NCI-H2081 (cell line): ENCODE results near the gene ATP2B1.

Source experiments
- DNase-seq, 2 experiments: peaks; one replicate each; lab custom pipeline; 2025; lab: John Stamatoyannopoulos, UW

ATP2B1 gene

GRCh38 chr12:89708565-89709156, at the start of gene ATP2B1:
Gene ATP2B1 (minus strand): TSS chr12:89708838. CDS start chr12:89655886, 52,952 bp downstream.
- peak; percentile 82 to 87 for DNase-seq

GRCh38 chr12:89757987-89758386, 49.3 kb upstream of the ATP2B1 start:
- peak in 1 of 2 experiments; percentile 1 for DNase-seq

- DNase-seq, result no peak
These were observed 48.2 kb upstream of the ATP2B1 start for GRCh38 chr12:89756585-89757398.

GRCh38 chr12:89756194-89756584, 47.6 kb upstream of the ATP2B1 start:
- no peak for DNase-seq

- no peak for DNase-seq
These were observed 45.4 kb upstream of the ATP2B1 start for GRCh38 chr12:89753997-89754396.

GRCh38 chr12:89752341-89752740, 43.7 kb upstream of the ATP2B1 start:
- no peak for DNase-seq

GRCh38 chr12:89750389-89751351, 42.0 kb upstream of the ATP2B1 start:
- DNase-seq, result no peak

GRCh38 chr12:89748791-89749190, 40.2 kb upstream of the ATP2B1 start:
- no peak for DNase-seq

- no peak for DNase-seq
These were observed 36.6 kb upstream of the ATP2B1 start for GRCh38 chr12:89745286-89745685.

GRCh38 chr12:89742337-89743022, 33.8 kb upstream of the ATP2B1 start:
- no peak for DNase-seq

GRCh38 chr12:89740943-89741342, 32.3 kb upstream of the ATP2B1 start:
- DNase-seq, result no peak

GRCh38 chr12:89736995-89737394, 28.4 kb upstream of the ATP2B1 start:
- no peak for DNase-seq

- DNase-seq, result no peak
These were observed 25.1 kb upstream of the ATP2B1 start for GRCh38 chr12:89733579-89734201.

GRCh38 chr12:89732522-89732921, 23.9 kb upstream of the ATP2B1 start:
- DNase-seq, result no peak

GRCh38 chr12:89731614-89732013, 23.0 kb upstream of the ATP2B1 start:
- no peak for DNase-seq

- DNase-seq, result no peak
These were observed 22.5 kb upstream of the ATP2B1 start for GRCh38 chr12:89731089-89731488.

GRCh38 chr12:89729946-89730459, 21.4 kb upstream of the ATP2B1 start:
- no peak for DNase-seq

- no peak for DNase-seq
These were observed 14.6 kb upstream of the ATP2B1 start for GRCh38 chr12:89723276-89723675.

GRCh38 chr12:89721291-89721987, 12.8 kb upstream of the ATP2B1 start:
- DNase-seq, result no peak

GRCh38 chr12:89717759-89718523, 9.3 kb upstream of the ATP2B1 start:
- no peak for DNase-seq
